ENCODE measurements around the gene IVNS1ABP. TPM values are rescaled to one million over a fixed set of nuclear protein-coding genes. Genes with fewer than 3 reads are reported as not detected.

IVNS1ABP gene
- polyA plus RNA-seq, 2 of the 4 experiments (the other 2 are of a cell fraction) = 71.4 to 72.0 TPM

GRCh38 chr1:185341196-185341781, 24.2 kb upstream of the IVNS1ABP start:
- Histone ChIP-seq H3K4me1 (no peaks in the 10 kb centered on the region), H3K4me3 (no peak overlapping the region), H3K27ac (no peak overlapping the region), H3K4me2 (no peak overlapping the region), H3K9me3 (no peaks in the 10 kb centered on the region)
- ChIA-PET CTCF (interaction anchor here (0.8 kb wide), 1 partner anchor 255 kb away, joined by 3 read pairs; no protein-coding TSS in a partner anchor), POLR2A (no interaction called here)
- TF ChIP-seq HOXA7 (CRISPR knock-in tag; IDR thresholded peaks at IDR 0.05) (no peak), SREBF2 (IDR thresholded peaks at IDR 0.05) (no peak), ZC3H11A (IDR thresholded peaks at IDR 0.05) (no peak), ELK1 (IDR thresholded peaks at IDR 0.05; ENCODE audit: low read depth, low read length) (no peak), KDM1A (IDR thresholded peaks at IDR 0.05; ENCODE audit: low read depth) (no peak), CHD2 (IDR thresholded peaks at IDR 0.05; ENCODE audit: low read length, partially characterized antibody) (no peak), ESRRA (IDR thresholded peaks at IDR 0.05; ENCODE audit: borderline replicate concordance, low read length) (no peak), RFX5 (IDR thresholded peaks at IDR 0.05) (no peak), NR3C1 (IDR thresholded peaks at IDR 0.05) (no peak), REST (IDR thresholded peaks at IDR 0.05) (no peak), ZSCAN20 (CRISPR knock-in tag; IDR thresholded peaks at IDR 0.05) (no peak)
- DNase-seq (ENCODE audit: low read depth in 1 of 2, low spot score in 1 of 2) = no peak
- ATAC-seq = no peak
- peak; percentile 32 for FAIRE-seq

GRCh38 chr1:185338719-185339622, 21.9 kb upstream of the IVNS1ABP start:
- ChIA-PET CTCF (interaction anchor here (1.0 kb wide), 1 partner anchor 12 kb away, joined by 4 read pairs; no protein-coding TSS in a partner anchor), POLR2A (no interaction called here)
- TF ChIP-seq TP53 (CRISPR knock-in tag; IDR thresholded peaks at IDR 0.05) = no peak
- H3K27ac ChIP-seq = no peak overlapping the region
- no peak overlapping the region for H3K4me2 ChIP-seq
- no peaks in the 10 kb centered on the region for H3K9me3 ChIP-seq
- ATAC-seq = no peak
- H3K4me3 ChIP-seq = no peak overlapping the region
- FAIRE-seq = no peak
- 85% methylated on average over 8 of the region's 8 CpGs for WGBS (ENCODE audit: missing lambda C conversion rate)
- no peaks in the 10 kb centered on the region for H3K4me1 ChIP-seq
- DNase-seq (ENCODE audit: low read depth in 1 of 2, low spot score in 1 of 2) = no peak

- Histone ChIP-seq H3K27ac (no peak overlapping the region), H3K4me1 (no peaks in the 10 kb centered on the region), H3K4me2 (no peak overlapping the region), H3K4me3 (no peak overlapping the region), H3K9me3 (no peaks in the 10 kb centered on the region)
- DNase-seq (ENCODE audit: low read depth in 1 of 2, low spot score in 1 of 2) (no peak), FAIRE-seq (no peak), ATAC-seq (no peak)
- 76% methylated on average over 4 of the region's 4 CpGs for WGBS (ENCODE audit: missing lambda C conversion rate)
- ChIA-PET CTCF (interaction anchor here (0.6 to 0.8 kb wide), 2 partner anchors 14 to 20 kb away, joined by 3 read pairs; no protein-coding TSS in a partner anchor), POLR2A (no interaction called here)
- TF ChIP-seq ELK1 (IDR thresholded peaks at IDR 0.05; ENCODE audit: low read depth, low read length) (no peak), HES2 (IDR thresholded peaks at IDR 0.05) (no peak), CBX8 (IDR thresholded peaks at IDR 0.05) (no peak)
Measured at GRCh38 chr1:185337246-185337645, 20.2 kb upstream of the IVNS1ABP start.
